Breast epithelium (tissue), 4 donors: ENCODE results near the gene LMAN2. TPM values are rescaled to one million over a fixed set of nuclear protein-coding genes. Genes with fewer than 3 reads are reported as not detected.

Source experiments
- DNase-seq, 2 donors: peaks; one replicate each; pipeline ENCODE4 v3.0.0-alpha.2; 2019; ENCODE audit warnings: low spot score in 2 of 2
- H3K27ac ChIP-seq, 2 donors: fragments of 200-600 bp; sonication (generic) in 1 of 2; one replicate each; pipeline ENCODE4 v1.5.1; 2016 to 2019; ENCODE audit warnings: mild to moderate bottlenecking in 1 of 2
- H3K27me3 ChIP-seq, 2 donors: fragments of 200-600 bp; sonication (generic) in 1 of 2; one replicate each; pipeline versions ENCODE4 v1.5.1 to v1.6.0; 2017 to 2019; ENCODE audit warnings: control low read depth in 1 of 2, mild to moderate bottlenecking in 1 of 2
- H3K36me3 ChIP-seq: fragments of 200-600 bp; one replicate; pipeline ENCODE4 v1.5.1; 2019
- H3K4me1 ChIP-seq, 2 donors: fragments of 200-600 bp; sonication (generic); one replicate each; pipeline ENCODE4 v1.5.1; 2016 to 2019; ENCODE audit warnings: control low read depth in 1 of 2
- H3K4me3 ChIP-seq, 3 donors: fragments of 200-600 bp; sonication (generic); 1 replicate in 2 of 3; 2 replicates in 1 of 3; pipeline ENCODE4 v1.5.1; 2016 to 2019; ENCODE audit warnings: mild to moderate bottlenecking in 3 of 3, moderate library complexity in 2 of 3
- H3K9me3 ChIP-seq, 2 donors: fragments of 200-600 bp; sonication (generic) in 1 of 2; one replicate each; pipeline ENCODE4 v1.5.1; 2016 to 2019; ENCODE audit warnings: control low read depth in 1 of 2
- POLR2A ChIP-seq: fragments of 450-650 bp; IDR thresholded peaks from one replicate; pipeline ENCODE4 v1.6.1; 2016; ENCODE audit warnings: antibody characterized with exemption, mild to moderate bottlenecking, moderate library complexity
- POLR2AphosphoS5 ChIP-seq, 3 donors: sonication (generic); formaldehyde crosslinking; IDR thresholded peaks; one replicate each; pipeline ENCODE4 v1.6.1; 2017; ENCODE audit warnings: antibody characterized with exemption in 3 of 3
- intact Hi-C: fragments of 100-400 bp; cut with DNase I; formaldehyde crosslinking; loops from one replicate; pipeline ENCODE4 v1.15.1; 2023; ENCODE audit warnings: low total_unique reads
- total RNA-seq, 3 donors: library from RNA; depleted of rRNA; stranded (reverse); fragments of >200 nt; gene quantifications; one replicate each; pipeline ENCODE4 v1.1.0, GENCODE V29; 2016
- TF ChIP-seq, protein P1 (sequence below), 3 donors: fragments of 450-650 bp; IDR thresholded peaks; one replicate each; pipeline ENCODE4 v1.5.1; 2016 to 2017; ENCODE audit warnings: antibody characterized with exemption in 3 of 3, mild to moderate bottlenecking in 3 of 3, moderate library complexity in 3 of 3

Gene LMAN2
- total RNA-seq, 3 donors from 2014 or later = 139 to 188 (median 170) TPM

DNA sequence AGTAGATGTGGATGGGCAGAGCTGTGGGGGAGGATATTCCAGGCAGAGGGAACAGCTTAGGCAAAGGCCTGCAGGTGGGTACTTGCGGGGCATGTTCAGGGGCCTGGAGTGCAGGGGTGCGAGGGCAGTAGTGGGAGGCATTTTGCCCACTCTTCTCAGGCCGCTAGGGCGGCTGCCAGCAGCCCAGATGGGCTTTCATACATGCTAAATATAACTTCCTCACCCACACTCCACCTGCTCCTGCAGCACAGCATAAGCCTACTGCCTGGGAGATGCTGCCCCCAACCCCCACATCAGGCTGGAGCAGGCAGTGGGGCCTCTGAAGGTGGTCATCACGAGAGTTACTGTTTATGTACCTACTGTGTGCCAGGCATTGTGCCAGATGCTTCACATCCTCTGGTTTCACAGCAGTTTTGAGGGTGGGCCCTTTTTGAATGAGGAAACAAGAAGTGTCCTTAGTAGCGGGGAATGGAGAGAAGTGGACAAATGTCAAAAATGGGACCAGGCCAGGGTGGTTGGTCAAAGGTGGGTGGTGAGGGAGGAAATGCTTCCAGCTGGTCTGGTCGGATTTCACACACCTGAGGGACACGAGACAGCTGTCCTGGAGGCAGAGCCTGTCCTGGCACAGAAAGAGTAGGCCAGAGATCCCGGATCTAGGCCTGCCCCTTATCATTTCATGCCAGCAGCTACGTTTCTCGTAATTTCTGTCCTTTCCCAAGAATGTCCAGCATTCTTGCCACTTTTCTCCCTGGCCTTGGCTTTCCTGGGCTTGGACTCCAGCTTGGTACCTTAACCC is 18.4 kb upstream of the LMAN2 start:
- no peaks in the 10 kb centered on the region for H3K9me3 ChIP-seq

DNA sequence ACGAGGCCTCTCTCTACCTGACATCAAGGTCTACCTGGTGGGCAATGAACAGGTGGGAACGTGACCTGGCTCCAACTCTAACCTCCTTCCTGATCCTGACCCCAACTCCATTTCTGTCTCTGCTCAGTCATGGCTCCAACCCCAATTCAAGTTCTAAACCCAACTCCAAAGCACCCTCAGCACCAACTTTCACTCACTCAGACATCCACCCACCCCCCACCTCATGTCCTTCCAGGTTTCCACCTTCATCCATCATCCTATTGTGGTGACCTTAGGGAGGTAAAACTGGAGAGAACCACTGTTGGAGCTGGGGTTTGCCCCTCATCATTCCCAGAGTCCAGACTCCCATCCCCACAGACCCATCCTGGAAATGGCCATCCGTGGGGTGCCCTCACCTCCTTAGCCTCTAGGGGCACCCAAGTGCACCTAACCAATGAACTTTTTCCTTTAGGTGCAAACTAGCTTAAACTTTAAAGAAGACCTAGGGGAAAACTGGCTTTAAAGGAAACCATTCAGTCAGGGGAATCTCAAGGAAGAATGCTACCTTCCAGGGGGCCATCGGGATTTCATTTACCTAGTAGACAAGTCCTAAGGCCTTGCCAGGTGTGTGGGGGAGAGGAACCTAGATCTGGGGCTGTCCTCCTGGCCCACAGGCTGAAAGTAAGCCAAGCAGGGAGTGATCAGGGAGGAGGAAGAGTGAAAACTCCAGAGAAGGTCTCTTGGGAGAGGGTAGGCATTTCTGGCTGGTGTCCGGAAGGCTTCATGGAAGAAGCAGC is 17.6 kb upstream of the LMAN2 start:
- no peak overlapping the region for H3K27ac ChIP-seq
- no peak for DNase-seq
- no peaks in the 10 kb centered on the region for H3K4me1 ChIP-seq
- no peaks in the 10 kb centered on the region for H3K9me3 ChIP-seq
- intact Hi-C loops = loop anchor here (10.0 kb wide), 1 partner anchor 54 kb away; the partner anchor contains the start of gene MXD3
- no peaks in the 10 kb centered on the region for H3K36me3 ChIP-seq
- no peaks in the 10 kb centered on the region for H3K27me3 ChIP-seq
- H3K4me3 ChIP-seq = no peak overlapping the region
- TF ChIP-seq POLR2A (no peak), POLR2AphosphoS5 (IDR thresholded peaks at IDR 0.05) (no peak)
- TF ChIP-seq, protein P1, sequence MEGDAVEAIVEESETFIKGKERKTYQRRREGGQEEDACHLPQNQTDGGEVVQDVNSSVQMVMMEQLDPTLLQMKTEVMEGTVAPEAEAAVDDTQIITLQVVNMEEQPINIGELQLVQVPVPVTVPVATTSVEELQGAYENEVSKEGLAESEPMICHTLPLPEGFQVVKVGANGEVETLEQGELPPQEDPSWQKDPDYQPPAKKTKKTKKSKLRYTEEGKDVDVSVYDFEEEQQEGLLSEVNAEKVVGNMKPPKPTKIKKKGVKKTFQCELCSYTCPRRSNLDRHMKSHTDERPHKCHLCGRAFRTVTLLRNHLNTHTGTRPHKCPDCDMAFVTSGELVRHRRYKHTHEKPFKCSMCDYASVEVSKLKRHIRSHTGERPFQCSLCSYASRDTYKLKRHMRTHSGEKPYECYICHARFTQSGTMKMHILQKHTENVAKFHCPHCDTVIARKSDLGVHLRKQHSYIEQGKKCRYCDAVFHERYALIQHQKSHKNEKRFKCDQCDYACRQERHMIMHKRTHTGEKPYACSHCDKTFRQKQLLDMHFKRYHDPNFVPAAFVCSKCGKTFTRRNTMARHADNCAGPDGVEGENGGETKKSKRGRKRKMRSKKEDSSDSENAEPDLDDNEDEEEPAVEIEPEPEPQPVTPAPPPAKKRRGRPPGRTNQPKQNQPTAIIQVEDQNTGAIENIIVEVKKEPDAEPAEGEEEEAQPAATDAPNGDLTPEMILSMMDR (IDR thresholded peaks at IDR 0.05) = peak; percentile 42 to 51 (median 44)

More for the DNA sequence above, 18.4 kb upstream of the LMAN2 start:
- DNase-seq = no peak
- H3K4me3 ChIP-seq = no peak overlapping the region
- H3K36me3 ChIP-seq = no peaks in the 10 kb centered on the region
- TF ChIP-seq POLR2A = no peak
- H3K27me3 ChIP-seq = no peaks in the 10 kb centered on the region
- intact Hi-C loops = loop anchor here (10.0 kb wide), 1 partner anchor 55 kb away; the partner anchor contains the start of gene MXD3
- peak overlapping the region in 1 of 2 donors; percentile 35 for H3K27ac ChIP-seq
- no peaks in the 10 kb centered on the region for H3K4me1 ChIP-seq

DNA sequence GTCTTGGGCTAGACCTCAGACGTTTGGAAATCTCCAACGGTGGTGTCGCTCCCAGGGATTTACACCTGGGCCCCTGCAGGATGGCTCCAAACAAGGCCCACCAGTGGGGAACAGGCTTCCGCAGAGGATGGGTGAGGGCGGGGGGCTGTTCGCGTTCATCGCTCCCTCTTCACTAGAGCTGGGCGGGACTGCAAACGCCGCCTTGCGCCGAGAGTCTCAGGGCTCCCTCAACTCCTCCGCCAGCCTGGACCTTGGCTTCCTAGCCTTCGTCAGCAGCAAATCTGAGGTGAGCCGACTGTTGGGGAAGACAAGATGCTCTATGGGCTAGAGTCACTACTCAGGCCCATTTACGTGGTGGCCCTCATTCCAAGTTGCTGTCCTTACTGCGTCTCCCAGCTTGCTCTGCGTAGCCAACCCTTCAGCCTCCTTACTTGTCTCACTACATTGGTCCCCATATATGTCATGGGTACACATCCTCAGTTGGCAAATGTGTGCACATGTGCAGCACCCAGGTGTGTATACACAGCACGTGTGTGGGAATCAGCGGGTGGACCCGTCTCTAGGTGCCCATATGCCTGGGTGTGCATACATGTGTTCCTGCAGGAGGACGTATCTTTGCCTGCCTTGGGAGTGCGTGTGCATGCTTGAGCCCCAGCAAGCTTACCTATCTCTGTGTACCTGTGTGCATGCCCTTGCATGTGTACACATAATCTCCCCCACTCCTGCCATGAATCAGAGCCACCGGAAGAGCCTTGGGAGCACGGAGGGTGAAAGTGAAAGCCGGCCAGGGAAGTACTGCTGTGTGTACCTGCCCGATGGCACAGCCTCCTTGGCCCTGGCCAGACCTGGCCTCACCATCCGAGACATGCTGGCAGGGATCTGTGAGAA is 16.8 kb upstream of the LMAN2 start:
- Histone ChIP-seq H3K27ac (no peak overlapping the region), H3K4me1 (peaks cover 0 to 5% of the 10 kb centered on the region in 2 donors), H3K9me3 (no peaks in the 10 kb centered on the region), H3K27me3 (no peaks in the 10 kb centered on the region), H3K4me3 (peak overlapping the region in 1 of 3 donors; percentile 74), H3K36me3 (no peaks in the 10 kb centered on the region)
- no peak for DNase-seq
- intact Hi-C loops = loop anchor here (10.0 kb wide), 1 partner anchor 53 kb away; the partner anchor contains the start of gene MXD3
- TF ChIP-seq POLR2AphosphoS5 (IDR thresholded peaks at IDR 0.05) = no peak
- TF ChIP-seq, protein P1 (IDR thresholded peaks at IDR 0.05) = no peak
- TF ChIP-seq POLR2A = no peak

DNA sequence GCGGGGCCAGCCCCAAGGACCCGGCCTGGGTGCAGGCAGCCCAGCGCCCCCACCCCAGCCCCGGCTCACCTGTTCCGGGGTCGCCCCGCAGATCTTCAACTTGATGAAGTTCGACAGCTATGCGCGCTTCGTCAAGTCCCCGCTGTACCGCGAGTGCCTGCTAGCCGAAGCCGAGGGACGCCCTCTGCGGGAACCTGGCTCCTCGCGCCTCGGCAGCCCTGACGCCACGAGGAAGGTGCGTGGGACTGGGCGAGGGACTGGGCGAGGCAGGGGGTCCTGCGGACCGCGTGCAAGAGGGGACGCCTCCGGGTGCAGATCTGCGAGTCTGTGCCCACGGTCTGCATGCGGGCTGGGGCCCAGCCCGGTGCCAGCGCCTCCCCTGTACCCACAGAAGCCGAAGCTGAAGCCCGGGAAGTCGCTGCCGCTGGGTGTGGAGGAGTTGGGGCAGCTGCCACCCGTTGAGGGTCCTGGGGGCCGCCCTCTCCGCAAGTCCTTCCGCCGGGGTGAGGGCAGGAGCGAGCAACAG is 15.9 kb upstream of the LMAN2 start:
- H3K36me3 ChIP-seq = no peaks in the 10 kb centered on the region
- H3K27me3 ChIP-seq = no peaks in the 10 kb centered on the region
- TF ChIP-seq, protein P1 (IDR thresholded peaks at IDR 0.05) = no peak
- TF ChIP-seq POLR2A (no peak), POLR2AphosphoS5 (IDR thresholded peaks at IDR 0.05) (no peak)
- intact Hi-C loops = loop anchor here (10.0 kb wide), 1 partner anchor 53 kb away; the partner anchor contains the start of gene MXD3
- H3K9me3 ChIP-seq = no peaks in the 10 kb centered on the region
- peak overlapping the region; percentile 94 to 97 for H3K27ac ChIP-seq
- peaks cover 0 to 5% of the 10 kb centered on the region in 2 donors for H3K4me1 ChIP-seq
- peak overlapping the region; percentile 46 to 74 (median 59) for H3K4me3 ChIP-seq
- no peak for DNase-seq
